ENCODE measurements around the gene DCTN5.
"Not testable (repeated sequence)": the region's sequence is repeated elsewhere in the genome, so short reads cannot be mapped to it uniquely, and the experiment has no call there.

Gene DCTN5

DNA sequence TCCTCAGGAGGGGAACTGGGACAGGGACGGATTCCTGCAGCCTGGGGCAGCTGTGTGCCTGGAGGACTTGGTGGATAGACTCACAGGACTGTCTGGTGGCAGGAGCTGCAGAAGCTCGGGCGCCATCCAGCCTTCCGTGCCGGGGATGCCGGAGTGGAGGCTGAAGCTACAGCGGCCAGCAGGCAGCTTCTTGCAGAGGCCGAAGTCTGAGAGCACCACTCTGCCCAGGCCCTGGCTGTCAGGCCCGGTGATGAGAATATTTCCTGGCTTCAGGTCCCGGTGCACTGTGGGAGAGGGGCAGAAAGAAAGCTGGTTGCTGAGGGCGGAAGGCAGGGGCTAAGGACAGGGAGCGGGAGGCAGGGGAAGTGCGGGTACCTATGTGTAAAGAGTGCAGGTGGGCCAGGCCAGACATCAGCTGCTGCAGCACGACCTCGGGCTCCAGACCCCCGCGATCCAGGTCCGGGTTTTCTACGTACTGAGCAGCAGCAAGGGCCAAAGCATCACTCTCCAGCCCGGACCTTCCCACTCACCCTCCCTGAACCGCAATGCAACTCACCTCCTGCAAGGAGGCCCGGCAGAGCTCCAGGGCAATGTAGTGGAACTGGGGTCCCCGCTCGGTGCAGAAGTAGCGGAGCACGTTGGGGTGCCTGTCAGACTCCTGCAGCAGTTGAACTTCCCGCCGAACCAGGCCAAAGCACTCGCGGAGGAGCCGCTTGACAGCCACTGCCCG is 53.5 kb downstream of the DCTN5 start:
- DNase-seq, result no peak

DNA sequence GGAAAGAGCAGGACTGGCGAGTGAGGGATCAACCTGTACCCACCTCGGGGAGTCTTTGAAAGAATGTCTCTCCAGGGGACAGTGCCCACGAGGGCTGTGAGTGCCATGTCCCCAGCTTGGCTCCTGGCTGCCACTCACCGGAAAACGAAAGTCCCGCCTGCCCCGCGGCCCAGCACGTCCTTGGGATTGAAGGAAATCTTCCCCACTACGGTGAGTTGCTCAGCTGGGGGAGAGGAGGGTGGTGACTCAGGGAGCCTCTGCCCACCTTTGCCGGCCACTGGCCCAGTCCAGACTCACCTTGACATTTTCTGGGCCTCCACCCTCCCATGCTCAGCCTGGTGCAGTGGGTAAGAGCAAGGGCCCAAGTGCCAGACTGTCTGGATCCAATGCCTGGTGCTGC is 54.5 kb downstream of the DCTN5 start:
- DNase-seq, result no peak

DNA sequence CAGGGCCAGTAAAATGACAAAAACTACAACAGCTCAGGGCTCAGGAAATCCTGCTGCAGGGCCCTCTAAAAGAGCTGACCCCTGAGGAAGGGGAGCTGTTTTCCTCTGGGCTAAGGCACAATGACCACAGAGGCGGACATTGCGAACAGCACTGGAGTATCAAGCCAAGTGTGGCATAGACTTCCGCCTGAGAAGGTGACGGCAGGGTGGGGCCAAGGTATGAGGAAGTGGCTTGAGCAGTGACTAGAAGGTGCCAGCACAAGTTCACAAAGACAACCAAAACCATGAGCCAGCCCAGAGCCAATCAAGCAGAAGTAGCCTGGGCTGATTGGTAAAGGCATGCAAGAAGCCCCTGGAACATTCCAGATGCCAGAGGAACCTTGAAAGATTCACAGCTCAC is 57.8 kb downstream of the DCTN5 start:
- no peak for DNase-seq

DNA sequence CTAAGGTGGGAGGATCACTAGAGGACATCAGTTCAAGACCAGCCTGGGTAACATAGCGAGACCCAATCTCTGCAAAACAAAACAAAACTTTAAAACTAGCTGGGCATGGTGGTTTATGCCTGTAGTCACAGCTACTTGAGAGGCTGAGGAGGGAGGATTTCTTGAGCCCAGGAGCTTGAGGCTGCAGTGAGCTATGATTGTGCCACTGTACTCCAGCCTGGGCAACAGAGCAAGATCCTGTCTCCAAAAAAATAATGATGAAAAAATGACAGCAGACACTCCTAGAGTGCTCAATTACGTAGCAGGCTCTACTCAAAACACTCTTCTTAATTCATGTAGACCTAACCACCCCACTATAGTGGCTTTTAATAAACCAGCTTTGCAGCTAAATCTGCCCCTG is 58.8 kb downstream of the DCTN5 start:
- no peak for DNase-seq

DNA sequence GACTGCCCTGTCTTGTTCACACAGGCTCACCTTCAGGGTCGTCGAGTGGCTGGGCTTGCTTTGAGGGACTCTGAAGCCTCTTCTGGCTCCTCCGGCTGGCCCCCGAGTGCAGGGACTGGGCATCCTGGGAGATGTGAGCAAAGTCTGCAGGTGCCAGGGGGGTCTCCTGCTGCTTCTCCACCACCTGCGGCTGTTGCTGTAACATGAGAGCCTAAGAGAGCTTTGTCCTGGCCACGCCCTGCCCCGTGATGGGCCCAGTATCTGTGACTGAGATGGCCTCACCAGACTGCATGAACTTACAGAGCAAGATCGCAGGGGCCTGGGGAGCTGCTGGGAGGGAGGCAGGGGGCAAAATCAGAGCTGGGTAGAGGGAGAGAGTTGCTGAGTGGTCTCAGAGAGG is 59.2 kb downstream of the DCTN5 start:
- no peak for DNase-seq

DNA sequence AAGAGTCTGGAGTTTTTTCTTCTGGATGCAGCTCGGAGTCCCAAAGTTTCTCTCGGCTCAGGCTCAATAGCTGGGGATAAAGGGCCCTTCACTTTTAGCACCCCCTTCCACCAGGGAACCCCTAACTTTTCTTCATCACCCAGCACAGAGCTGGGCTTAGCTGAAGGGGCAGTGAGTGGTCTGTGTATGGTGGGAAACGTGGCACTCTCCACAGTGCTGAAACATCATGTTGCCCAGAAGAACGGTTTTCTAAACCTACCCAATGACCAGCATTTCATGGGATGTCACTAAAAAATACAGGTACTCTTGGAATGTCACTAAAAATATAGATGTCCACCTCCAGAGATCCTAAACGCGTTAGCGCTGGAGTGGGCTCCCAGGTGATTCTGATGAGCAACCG is 59.8 kb downstream of the DCTN5 start:
- no peak for DNase-seq

DNA sequence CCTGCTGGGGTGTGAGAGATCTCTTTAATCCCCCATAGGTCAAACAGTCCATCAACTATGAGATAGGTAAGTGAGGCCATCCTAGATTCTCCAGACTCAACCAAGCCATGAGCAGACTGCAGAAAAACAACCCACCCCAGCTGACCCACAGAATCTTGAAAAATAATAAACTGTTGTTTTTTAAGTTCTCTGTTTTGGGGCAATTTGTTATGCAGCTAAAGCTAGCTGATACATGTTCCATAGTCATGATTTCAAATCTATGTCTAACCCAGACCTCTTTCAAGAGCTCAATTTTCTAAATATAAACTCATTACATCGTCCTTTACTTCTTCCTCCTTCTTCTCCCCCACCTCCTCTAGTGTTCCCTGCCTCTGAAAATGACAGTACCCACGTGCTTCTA is 61.7 kb downstream of the DCTN5 start:
- DNase-seq, result no peak

DNA sequence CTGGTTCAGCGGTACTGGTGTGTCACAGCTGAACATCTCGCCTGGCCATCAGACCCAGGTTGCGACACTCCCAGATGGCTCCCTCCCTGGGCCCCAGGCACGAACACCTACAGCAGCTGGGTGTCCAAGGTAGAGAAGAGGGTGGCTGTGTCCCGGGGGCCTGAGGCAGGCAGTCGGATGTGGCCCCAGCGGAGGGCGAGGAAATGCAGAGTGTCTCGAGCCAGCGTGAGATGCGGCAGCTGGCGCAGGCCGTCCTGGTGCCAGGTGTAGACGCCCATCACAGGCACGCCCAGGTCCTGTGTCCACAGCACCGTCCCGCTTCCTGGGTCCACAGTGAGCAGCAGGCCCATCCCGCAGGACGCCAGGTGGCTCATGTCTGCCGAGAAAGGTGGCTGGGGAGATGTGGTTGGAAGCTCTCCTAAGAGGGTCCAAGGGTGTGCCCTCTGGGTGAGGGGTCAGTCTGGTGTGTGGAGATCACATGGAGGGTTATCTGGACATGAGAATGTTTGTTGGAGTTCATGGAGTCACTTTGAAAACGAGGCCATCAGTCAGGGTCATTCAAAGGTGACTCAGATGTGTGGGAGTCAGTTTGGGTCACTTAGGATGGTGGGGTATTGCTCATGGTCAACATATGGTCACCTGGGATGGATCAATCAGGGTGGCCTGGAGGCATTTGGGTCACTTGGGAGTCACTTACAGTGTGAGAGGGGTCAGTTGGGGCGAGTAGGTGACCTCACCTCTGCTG is 63.7 kb downstream of the DCTN5 start:
- no peak for DNase-seq

DNA sequence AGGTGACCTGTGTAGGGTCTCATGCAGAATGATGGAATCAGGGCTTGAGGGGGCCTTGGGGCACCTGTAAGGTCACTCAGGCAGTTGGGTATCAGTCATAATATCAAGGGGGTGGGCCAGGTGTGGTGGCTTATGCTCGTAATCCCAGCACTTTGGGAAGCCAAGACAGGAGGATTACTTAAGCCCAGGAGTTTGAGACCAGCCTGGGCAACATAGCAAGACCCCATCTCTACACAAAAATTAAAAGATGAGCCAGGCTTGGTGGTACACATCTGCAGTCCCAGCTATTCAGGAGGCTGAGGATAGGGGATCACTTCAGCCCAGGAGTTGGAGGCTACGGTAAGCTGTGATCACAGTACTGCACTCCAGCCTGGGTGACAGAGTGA is 64.2 kb downstream of the DCTN5 start:
- DNase-seq, result no peak

DNA sequence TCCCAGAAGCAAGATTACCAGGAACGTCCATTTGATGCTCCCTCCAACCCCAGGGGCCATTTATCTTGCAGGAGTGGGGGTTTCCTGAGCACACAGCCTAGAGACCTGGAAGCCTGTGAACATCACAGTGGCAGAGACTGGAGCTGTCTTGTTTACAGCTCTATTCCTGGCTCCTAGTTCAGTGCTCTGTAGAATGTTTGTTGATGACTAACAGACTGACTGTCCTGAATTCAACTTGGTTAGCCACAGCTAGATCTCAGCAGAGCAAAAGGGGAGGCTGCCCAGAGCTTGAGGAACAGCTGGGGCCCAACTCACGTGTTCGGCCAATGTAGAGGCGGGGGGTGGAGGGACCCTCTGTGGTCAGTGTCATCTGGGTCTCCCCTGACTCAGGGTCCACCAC is 65.2 kb downstream of the DCTN5 start:
- DNase-seq, result no peak

DNA sequence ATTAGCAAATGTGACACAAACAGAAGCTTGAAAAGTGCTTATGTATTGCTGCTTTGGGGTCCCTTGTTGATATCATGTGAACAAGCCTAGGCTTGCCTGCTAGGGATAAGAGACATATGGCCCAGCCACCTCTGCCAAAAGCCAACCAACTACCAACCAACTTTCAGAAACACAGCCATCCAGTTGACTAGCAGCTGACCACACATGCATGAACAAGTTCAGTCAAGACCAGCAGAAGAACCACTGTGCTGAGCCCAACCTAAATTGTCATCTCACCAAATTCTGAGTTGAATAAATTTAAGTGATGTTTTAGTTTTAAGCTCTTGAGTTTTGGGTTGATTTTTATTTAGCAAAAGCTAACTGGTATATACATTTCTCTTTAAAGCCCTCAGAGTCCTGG is 68.3 kb downstream of the DCTN5 start:
- DNase-seq, result no peak

DNA sequence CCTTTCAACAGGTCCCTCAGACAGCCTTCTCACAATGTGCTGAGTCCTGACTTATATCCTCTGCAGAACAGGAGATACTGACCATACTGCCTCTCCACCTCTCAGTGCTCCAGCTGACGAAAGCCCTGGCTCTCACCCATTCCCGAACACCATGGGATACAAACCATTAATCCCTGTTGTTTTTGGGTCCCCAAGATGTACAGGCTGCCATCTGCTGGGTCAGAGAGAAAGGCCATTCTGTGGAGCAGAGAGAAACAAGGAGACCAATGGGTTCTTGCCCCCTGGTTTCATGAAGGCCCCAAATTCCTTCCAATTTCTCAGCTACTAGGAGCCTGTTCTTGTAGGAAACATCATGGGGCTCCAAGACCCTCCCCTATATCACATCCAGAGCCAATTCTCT is 68.7 kb downstream of the DCTN5 start:
- DNase-seq, result no peak

DNA sequence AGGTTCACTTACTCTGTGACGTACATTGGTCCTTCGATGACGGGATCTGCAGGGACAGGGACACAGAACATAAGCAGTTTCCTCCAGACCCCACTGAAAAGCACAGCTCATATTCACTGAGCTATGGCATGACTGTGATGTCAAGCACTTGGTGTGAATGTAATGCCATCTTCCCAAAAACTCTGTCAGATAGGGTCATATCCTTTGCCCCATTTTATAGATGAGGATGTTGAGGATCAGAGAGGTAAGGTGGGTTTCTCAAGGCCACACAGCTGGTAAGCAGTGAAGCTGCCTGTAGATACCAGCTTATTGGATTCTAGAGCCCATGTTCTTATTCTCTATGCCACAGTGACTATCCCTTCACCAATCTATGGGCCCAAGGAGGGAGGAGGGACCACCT is 69.2 kb downstream of the DCTN5 start:
- DNase-seq, result no peak

DNA sequence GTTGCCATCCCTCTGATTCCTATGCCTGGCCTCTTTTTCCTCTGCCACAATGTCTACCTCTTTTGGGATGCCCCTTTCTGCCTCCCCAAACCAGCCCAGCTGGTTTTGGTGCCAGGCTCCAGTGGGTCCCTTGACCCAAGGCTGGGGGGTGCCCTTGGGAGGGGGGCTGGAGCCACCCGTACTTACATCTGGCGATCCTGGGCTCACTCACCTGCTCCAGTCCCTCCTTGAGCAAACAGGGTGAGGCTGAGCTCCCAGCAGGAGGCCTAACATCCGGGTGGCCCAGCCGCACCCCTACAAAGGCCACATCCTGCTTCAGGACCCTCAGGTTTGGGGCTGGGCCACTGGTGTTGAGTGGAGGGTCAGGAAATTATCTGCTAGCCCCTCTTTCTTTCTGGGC is 70.5 kb downstream of the DCTN5 start:
- no peak for DNase-seq

DNA sequence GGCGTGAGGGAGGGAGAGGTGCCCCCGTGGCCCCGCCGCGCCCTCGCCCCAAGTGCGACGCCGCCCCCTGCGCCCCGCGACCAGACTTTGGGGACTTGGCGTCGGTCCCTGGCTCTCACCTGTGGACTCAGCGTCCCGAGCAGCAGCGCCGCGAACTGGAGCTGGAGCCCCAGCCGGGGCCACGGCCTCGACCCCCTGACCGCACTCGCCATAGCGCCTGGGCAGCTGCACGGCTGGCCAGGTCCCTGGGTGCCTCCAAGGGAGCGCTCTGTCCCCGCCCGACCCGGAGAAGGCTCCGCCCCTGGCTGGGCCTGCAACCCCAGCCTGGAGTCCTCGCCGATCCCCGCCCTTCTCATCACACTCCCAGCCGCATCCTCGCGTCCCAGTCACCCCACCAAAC is 71.7 kb downstream of the DCTN5 start, which contains the start of gene ERN2:
Gene ERN2, minus strand, starts transcription at position 247 of the 400 bp plus-strand sequence. Its CDS starts 35 bp downstream, at position 212.
- no peak for DNase-seq

DNA sequence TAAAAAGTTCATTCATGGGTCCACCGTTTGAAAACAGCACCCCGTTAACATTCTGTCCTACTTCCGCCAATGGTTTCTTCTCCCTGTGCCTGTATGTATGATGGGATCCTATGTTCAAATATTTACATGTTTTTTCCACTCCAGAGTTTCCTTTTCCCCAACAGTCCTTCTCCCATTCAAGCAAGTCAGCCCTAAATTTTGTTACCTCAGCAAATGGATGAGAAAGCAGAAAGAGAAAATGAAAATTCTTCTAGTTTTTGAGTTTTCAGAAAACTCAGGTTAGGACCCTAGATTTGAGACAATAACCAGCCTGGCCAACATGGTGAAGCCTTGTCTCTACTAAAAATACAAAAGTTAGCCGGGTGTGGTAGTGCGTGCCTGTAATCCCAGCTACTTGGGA is 75.2 kb downstream of the DCTN5 start:
- no peak for DNase-seq

DNA sequence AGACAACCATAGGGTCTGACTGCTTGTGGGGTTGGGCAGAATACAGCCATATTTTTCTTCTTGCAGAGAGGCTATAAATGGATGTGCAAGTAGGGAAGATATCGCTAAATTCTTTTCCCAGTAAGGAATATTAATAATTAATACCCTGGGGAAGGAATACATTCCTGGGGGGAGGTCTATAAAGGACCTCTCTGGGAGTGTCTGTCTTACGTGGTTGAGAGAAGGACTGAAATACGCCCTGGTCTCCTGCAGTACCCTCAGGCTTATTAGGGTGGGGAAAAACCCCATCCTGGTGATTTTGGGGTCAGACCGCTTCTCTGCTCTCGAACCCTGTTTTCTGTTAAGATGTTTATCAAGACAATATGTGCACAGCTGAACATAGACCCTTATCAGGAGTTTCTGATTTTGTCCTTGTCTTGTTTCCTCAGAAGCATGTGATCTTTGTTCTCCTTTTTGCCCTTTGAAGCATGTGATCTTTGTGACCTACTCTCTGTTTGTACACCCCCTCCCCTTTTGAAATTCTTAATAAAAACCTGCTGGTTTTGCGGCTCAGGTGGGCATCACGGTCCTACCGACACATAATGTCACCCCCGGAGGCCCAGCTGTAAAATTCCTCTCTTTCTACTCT is 81.5 kb downstream of the DCTN5 start:
- not testable (repeated sequence) for DNase-seq

DNA sequence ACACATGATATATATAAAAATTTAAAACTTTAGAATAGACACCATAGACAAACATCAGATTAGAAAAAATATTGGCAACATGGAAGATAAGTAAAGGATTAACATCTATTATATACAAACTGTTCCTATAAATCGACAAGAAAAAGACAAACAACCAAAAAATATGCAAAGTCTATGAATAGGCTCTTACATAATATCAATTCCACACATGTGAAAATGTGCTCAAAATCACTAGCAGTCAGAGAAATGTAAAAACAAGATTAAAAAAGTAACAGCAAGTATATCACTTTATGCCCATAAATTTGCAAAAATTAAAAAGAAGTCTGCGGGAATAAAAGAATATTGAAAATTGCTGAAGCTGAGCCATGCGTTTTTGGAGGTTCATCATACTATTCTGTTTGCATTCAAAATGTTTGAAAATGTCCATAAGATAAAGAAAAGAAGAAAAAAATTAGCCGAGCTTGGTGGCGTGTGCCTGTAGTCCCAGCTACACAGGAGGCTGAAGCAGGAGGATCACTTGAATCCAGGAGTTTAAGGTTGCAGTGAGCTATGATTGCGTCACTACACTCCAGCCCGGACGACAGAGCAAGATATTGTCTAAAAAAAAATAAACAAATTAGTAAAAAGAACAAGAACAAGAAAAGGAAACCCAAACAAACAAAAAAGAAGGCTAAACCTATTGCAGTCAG is 83.0 kb downstream of the DCTN5 start:
- no peak for DNase-seq

DNA sequence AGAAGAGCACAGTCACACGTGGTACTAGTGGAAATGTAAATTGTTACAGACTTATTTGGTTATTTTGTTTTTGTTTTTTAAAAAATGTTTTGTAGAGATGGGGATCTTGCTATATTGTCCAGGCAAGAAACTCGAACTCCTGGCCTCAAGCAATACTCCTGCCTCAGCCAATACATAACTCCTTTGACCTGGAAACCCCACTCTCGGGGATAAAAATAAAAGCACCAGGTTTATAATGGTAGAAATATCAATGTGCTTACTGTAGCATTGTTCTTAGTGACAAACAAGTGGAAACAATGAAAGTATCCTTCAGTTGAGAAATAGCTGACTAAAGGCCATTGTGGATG is 83.5 kb downstream of the DCTN5 start:
- no peak for DNase-seq

DNA sequence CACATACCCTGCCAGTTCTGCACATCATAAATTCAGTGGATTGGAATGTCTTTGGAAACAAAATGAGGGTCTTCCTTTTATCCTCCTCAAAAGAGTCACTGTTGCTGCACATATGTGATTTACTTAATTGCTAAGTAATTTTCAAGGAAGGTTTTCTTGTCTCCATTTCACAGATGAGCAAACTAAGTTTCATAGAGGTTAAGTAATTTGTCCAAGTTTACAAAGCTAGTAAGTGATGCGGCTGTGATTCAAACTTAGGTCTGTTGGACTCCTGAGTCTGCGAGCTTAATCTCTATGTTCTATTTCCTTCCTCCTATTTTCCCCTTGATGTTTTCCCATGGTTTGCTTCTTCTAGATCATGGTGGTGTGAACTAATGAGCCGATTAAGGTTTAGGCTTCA is 85.4 kb downstream of the DCTN5 start:
- DNase-seq, result no peak

Data from OCI-M1 (cell line).